GM13977 (cell line): ENCODE data around the gene PPP1R9B.
A peak's percentile ranks its signal among the peaks of the same experiment; 100 is the strongest.

Experiments used
- DNase-seq: peaks from one replicate; pipeline ENCODE4 v3.0.0; 2012; ENCODE audit warnings: low spot score
- CTCF ChIP-seq: IDR thresholded peaks from 2 replicates; pipeline ENCODE4 v1.5.1; 2012; ENCODE audit warnings: mild to moderate bottlenecking, control low read depth; ENCODE audit not compliant: insufficient read depth; ENCODE audit errors: extremely low read depth, missing control alignments
- in situ Hi-C: fragments of 300-500 bp; cut with MboI; formaldehyde crosslinking; loops from one replicate; pipeline ENCODE4 v1.12.0; 2022; ENCODE audit warnings: low sequenced_read_pairs, low pct_unique_long_range_greater_than_20kb, mixed read lengths, inconsistent platforms; ENCODE audit not compliant: unreplicated experiment

The PPP1R9B gene

DNA sequence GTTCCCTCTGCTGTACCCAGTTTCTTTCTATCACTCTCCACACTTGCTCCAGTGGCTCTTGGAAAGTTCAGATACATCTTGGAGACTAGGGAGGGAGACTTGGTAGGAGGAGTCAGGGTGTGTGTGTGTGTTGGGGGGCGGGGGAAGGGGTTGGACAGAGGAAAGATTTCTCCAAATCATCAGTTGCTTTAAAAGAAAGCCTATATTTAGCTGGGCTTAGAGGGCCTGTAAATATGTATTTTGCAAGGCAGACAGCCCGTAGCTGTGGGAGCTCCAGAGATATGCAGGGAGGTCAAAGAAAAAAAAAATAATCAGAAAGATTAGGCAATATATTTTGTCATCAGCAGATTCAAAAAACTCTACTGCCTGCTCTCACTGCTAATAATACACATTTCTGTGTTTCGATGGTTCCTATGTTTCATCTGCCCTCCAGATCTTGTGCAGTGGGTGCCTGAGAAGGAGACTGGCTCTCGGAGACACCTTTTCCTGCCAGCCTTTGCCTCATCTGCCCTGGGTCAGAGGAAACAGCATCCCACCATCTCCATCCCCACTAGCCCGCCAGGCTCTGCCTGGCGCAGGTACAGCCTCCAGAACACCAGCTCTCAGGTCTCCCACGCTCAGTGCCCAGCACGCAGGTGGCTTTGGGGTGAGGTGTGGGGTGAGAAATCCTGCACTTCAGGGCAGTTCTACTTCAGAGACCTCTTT is 4.8 kb upstream of the PPP1R9B start:
- in situ Hi-C loops, result no loop called here
- no peak for DNase-seq
- TF ChIP-seq CTCF, result no peak

DNA sequence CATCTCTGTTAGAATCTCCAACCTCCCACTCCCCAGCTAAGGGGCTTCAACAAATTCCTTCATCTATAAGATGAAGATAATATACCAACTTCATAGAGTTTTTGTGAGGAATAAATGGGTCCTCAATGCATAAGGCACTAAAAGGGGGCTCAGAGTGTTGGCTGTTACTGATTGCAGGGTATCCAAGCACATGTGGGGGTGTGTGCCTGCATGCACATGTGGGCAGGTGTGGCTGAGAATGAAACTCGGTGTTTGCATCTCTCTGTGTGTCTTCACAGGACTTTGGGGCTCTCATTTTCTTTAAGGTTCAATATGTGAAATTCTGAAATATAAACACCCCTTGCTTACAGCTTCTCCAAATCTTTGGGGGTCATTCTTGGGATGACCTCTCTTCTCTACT is 4.1 kb upstream of the PPP1R9B start:
- DNase-seq, result peak; percentile 73
- in situ Hi-C loops, result no loop called here
- no peak for TF ChIP-seq CTCF

GRCh38 chr17:50153650-50154575 is 3.4 kb upstream of the PPP1R9B start:
- no peak for TF ChIP-seq CTCF
- no peak for DNase-seq
- in situ Hi-C loops, result no loop called here

GRCh38 chr17:50152736-50153135 is 2.3 kb upstream of the PPP1R9B start:
- no peak for TF ChIP-seq CTCF
- DNase-seq, result no peak
- in situ Hi-C loops, result no loop called here

DNA sequence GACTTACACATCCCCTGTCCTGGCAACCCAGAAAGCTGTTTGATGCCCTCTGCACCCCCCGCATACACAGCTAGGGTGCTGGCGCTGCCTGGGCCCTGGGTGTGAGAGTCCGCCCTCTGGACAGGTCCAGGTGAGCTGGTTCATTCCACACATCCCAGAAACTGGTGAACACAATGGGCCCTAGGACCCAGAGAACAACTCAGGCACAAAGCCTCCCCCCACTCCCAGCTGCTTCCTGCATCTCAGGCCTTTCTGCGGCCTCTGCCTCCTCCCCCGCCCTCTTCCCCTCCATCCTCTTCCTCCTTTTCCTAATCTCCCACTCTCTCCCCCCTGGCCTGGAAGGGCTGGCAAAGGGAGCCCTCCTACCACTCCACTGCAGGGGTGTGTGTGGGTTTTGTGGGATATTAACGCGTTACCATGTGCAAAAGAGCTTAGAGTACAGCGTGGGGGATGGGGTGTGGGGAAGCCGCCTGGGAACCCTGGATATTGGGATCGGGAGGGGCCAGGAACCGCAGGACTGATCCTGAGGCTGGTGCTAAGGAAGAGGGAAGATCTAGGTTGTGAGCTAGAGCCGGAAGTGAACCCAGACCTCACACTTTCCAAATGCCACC is 1.6 kb upstream of the PPP1R9B start:
- TF ChIP-seq CTCF, result no peak
- peak; percentile 79 for DNase-seq
- in situ Hi-C loops, result no loop called here

DNA sequence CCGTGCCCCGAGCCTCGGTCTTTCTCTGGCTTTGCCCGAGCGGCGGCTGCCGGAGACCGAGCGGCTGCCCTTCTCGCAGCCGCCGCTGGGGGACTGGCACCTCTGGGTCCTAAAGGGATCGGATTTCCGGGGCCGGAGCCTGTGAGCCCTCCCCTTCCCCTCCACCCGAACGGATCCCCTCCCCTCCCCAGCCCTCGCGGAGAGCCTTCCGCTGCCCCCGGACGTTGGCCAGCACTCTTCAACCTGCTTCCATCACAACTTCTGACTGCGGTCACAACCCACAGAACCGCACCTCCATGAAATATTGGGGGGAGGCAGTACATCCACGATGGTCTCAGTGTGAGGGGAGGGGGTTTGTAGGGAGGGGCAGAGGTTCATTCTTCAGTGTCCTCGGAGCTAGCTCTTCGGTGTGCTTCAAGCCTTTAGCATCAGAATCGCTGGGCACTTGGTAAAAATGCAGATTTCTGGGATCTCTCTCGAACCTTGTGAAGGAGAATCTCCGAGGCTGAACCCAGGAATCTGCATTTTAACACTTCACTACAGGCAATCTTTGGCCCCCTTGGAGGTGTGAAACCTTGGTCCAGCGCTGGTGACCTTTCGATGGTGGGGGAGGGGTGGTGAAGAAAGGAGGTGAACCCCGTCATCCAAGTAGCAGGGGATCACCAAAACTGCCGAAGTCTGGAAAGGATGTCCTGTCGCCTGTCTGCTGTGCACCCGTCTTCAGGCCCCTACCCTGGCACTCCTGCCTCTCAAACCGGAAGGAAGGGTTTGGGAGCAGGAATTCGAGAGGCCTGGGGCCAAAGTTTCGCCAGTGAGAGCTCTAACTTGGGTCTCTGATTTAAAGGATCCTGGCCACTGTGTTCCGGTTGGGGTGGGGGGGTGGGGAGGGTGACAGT is 812 bp upstream of the PPP1R9B start:
- in situ Hi-C loops, result no loop called here
- DNase-seq, result peak; percentile 98
- peak; percentile 55 for TF ChIP-seq CTCF
